GM12875 (cell line): ENCODE data around the gene EFNA4.

Source experiments
- H3K4me3 ChIP-seq: one replicate; pipeline ENCODE4 v1.5.1; 2011; ENCODE audit warnings: low read depth, low read length, control low read depth
- CTCF ChIP-seq: IDR thresholded peaks from 2 replicates; pipeline ENCODE4 v1.5.1; 2011; ENCODE audit warnings: low read depth, mild to moderate bottlenecking, control low read depth, inconsistent platforms, low read length, moderate library complexity, borderline replicate concordance; ENCODE audit not compliant: insufficient read depth

EFNA4 gene

DNA sequence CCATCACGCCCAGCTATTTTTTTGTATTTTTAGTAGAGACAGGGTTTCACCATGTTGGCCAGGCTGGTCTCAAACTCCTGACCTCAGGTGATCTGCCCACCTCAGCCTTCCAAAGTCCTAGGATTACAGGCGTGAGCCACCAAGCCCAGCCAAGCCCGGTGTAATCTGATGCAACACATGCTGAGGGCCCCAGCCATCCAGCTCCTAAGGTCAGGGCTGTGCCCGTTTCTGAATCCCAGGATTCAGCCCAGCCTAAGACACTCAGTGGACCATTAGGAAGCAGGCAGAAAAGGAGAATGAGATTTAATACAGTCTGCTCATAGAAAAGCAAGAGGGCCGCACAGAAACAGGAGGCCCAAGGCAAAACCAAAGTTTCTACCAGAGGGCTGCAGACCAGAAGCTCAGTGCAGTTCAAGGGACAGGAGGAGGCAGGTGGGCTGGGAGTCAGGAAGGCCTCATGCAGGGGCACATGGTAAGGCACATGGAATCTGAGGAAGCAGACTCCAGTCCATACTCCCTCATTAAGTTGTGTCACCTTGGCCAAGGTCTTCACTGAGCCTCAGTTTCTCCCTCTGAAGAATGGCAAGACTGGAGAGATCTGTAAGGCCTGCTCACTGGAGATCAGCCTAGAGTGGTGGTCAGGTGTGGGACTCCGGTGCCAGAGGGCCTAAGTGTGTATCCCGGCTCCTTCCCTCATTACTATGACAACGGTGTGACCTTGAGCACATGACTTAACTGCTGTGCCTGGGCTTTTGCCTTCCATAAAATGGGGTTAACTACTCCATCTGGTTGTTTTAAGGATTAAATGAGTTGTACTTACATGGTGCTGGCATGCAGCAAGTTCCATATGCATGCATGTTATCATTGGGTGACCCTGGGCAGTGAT lies 14.8 kb upstream of the EFNA4 start:
- no peak for TF ChIP-seq CTCF
- H3K4me3 ChIP-seq = no peak overlapping the region

DNA sequence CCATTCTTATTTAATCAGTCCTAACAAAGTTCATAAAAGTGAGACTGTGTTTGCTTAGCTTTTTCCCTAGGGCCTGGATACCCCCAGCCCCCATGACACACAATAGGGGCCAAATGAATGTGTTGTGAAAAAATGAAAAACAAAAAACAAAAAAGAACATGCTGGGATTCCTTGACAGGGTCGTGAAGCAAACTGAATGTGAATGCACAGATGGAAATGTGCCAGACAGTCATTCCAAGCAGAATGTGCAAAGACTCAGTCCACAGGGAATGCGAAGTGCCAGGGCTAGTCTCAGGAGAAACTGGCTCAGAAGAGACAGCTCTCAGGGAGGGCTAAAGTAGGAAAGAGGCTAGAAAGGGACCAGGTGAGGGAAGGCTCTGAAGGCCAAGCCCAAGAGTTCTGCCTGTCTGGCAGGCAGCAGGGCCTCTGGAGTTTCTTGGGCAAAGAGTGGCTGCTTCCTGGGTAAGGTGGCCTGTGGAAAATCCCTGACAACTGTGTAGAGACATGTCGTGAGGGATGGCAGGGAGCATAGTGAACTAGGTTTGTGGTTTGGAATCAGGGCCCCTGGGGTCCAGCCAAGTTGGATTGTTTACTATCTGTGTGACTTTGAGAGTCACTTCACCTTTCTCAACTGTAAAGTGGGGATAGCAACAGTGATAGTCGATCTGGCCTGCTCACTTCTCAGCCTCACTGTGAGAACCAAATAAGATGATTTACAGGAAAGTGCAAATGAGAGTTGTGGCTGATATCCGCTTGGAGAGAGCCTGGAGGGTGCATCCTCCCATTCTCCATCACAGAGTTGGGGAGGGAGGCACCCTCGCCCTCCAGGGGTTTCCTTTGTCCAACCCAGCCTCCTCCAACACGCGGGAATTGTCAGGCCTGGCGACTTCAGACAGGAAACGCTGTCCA lies 13.6 kb upstream of the EFNA4 start:
- H3K4me3 ChIP-seq = peak overlapping the region; percentile 79
- TF ChIP-seq CTCF = no peak

GRCh38 chr1:155050560-155051341 lies 12.8 kb upstream of the EFNA4 start, which contains the start of gene ADAM15:
ADAM15 (plus strand) TSS chr1:155051316; CDS start chr1:155051387, 71 bp downstream.
- H3K4me3 ChIP-seq = peak within 1 kb of the TSS; percentile 79
- TF ChIP-seq CTCF = peak; percentile 97

DNA sequence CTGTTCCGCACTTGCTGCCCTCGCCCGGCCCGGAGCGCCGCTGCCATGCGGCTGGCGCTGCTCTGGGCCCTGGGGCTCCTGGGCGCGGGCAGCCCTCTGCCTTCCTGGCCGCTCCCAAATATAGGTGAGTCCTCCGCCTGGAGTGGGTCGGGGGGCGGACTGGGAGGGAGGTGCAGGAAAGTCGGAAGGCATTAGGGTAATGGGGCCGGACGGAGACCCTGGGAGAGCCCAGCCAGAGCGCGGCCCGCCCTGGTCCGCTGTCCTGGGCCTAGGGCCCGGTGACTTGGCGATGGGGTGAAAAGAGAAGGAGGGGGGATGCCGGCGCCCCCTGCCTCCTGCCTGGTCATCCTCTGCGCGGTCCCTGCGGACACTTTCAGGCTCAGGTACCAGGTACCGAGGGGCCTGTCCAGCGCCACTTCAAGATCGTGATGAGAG lies 12.2 kb upstream of the EFNA4 start:
- H3K4me3 ChIP-seq = peak overlapping the region; percentile 79
- no peak for TF ChIP-seq CTCF

GRCh38 chr1:155051777-155052398 lies 11.7 kb upstream of the EFNA4 start:
- TF ChIP-seq CTCF = no peak
- H3K4me3 ChIP-seq = peak overlapping the region; percentile 79

- peak overlapping the region; percentile 79 for H3K4me3 ChIP-seq
- TF ChIP-seq CTCF = peak; percentile 46
These were observed 10.8 kb upstream of the EFNA4 start for GRCh38 chr1:155052439-155053395.
